OCI-LY3 (cell line): Measurements from ENCODE around the gene HSD17B7.

Experiments
- EZH2phosphoT487 ChIP-seq: fragments of 200-600 bp; shearing (Covaris generic); IDR thresholded peaks from 2 replicates; pipeline ENCODE4 v1.6.1; 2018; ENCODE audit warnings: antibody characterized with exemption, mixed run types, low read depth
- TF ChIP-seq, protein P1 (sequence below): fragments of 200-600, 300-600 bp; sonication (generic); IDR thresholded peaks from 2 replicates; pipeline ENCODE4 v1.5.1; 2014; ENCODE audit warnings: antibody characterized with exemption, low read length, low read depth

DNA sequence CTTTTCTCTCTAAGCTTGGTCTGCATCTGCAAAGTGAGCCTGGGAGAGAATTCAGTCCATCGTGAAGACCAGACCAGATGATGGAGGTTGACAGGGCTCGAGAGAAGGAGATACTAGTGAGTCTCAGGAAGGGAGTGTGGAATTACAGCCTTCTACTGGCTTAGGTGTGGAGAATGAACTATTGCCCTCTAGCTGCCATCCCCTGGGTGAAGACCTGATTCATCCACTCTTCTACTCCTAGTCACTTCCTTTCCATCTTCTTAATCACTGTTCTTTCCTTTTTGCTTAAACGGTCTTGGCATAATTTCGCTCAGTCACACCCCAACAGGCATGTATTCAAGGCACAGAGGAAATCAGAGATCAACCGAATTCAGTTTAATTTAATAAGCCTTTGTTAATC is 34.0 kb upstream of the HSD17B7 start:
- TF ChIP-seq, protein P1, sequence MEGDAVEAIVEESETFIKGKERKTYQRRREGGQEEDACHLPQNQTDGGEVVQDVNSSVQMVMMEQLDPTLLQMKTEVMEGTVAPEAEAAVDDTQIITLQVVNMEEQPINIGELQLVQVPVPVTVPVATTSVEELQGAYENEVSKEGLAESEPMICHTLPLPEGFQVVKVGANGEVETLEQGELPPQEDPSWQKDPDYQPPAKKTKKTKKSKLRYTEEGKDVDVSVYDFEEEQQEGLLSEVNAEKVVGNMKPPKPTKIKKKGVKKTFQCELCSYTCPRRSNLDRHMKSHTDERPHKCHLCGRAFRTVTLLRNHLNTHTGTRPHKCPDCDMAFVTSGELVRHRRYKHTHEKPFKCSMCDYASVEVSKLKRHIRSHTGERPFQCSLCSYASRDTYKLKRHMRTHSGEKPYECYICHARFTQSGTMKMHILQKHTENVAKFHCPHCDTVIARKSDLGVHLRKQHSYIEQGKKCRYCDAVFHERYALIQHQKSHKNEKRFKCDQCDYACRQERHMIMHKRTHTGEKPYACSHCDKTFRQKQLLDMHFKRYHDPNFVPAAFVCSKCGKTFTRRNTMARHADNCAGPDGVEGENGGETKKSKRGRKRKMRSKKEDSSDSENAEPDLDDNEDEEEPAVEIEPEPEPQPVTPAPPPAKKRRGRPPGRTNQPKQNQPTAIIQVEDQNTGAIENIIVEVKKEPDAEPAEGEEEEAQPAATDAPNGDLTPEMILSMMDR: no peak; the same call in 1 of the 2 replicates
- no peak for TF ChIP-seq EZH2phosphoT487
